GM12878 (cell line): ENCODE results near the gene MTHFD2. TPM values are rescaled to one million over a fixed set of nuclear protein-coding genes. Genes with fewer than 3 reads are reported as not detected.

Experiments
- ATAC-seq: fragments of 200-7000 bp; cut with Tn5 transposase; 3 replicates; pipeline ENCODE4 v1.9.1; 2020; ENCODE audit warnings: mild to moderate bottlenecking, moderate library complexity
- BruUV-seq: library from RNA; stranded (reverse); fragments of 400-500 nt; replicated peaks from 2 replicates; lab custom pipeline; 2021; lab: Mats Ljungman, UMichigan
- CTCF ChIA-PET: fragments of 300-600 bp; sonication (Branson Sonifier 250); formaldehyde crosslinking; extraction: SDS; loops from one replicate; lab custom pipeline; 2021; ENCODE audit warnings: inconsistent platforms; lab: Yijun Ruan, JAX
- POLR2A ChIA-PET: fragments of 350-600 bp; formaldehyde crosslinking; extraction: SDS; loops from one replicate; lab custom pipeline; 2021; ENCODE audit warnings: inconsistent platforms; lab: Charles Lee
- RAD21 ChIA-PET: fragments of 300-600 bp; sonication (Branson Sonifier 250); formaldehyde crosslinking; loops from one replicate; lab custom pipeline; 2023; ENCODE audit warnings: antibody characterized with exemption; ENCODE audit not compliant: unreplicated experiment; lab: Charles Lee
- SMC1A ChIA-PET: fragments of 300-600 bp; sonication (Branson Sonifier 250); formaldehyde crosslinking; loops from one replicate; lab custom pipeline; 2023; ENCODE audit not compliant: unreplicated experiment, uncharacterized antibody; lab: Charles Lee
- DNase-seq: peaks from one replicate; pipeline ENCODE4 v3.0.0-alpha.2; 2011; ENCODE audit warnings: low read depth, low spot score
- FAIRE-seq: peaks from 3 replicates; lab custom pipeline; 2011; peaks lifted over from hg19 to GRCh38; lab: Jason Lieb, UNC
- H2AFZ ChIP-seq: 2 replicates; pipeline ENCODE4 v1.6.0; 2011; ENCODE audit warnings: low read depth, low read length, control low read depth; ENCODE audit not compliant: control insufficient read depth
- H3K27ac ChIP-seq: 2 replicates; pipeline ENCODE4 v1.5.1; 2011; ENCODE audit warnings: control low read depth; ENCODE audit not compliant: control insufficient read depth, insufficient read depth
- H3K27me3 ChIP-seq, 2 experiments: replicated peaks in 1 of 2; 2 replicates each; pipeline versions ENCODE4 v1.6.0 to v1.6.1; 2011; ENCODE audit warnings: low read length in 1 of 2; ENCODE audit not compliant: control insufficient read depth in 2 of 2, insufficient read depth in 2 of 2
- H3K36me3 ChIP-seq, 2 experiments: 2 replicates each; pipeline ENCODE4 v1.5.1; 2011; ENCODE audit warnings: low read length in 1 of 2; ENCODE audit not compliant: control insufficient read depth in 2 of 2, insufficient read depth in 2 of 2
- H3K4me1 ChIP-seq: 2 replicates; pipeline ENCODE4 v1.6.1; 2011; ENCODE audit warnings: mild to moderate bottlenecking, low read length, moderate library complexity, mixed read lengths; ENCODE audit not compliant: control insufficient read depth, insufficient read depth
- H3K4me2 ChIP-seq: 2 replicates; pipeline ENCODE4 v1.6.0; 2011; ENCODE audit warnings: control low read depth; ENCODE audit not compliant: control insufficient read depth, insufficient read depth
- H3K4me3 ChIP-seq: fragments of 200-600 bp; sonication (generic); 2 replicates; pipeline ENCODE4 v1.5.1; 2016
- H3K79me2 ChIP-seq: 2 replicates; pipeline ENCODE4 v1.6.0; 2011; ENCODE audit warnings: low read length; ENCODE audit not compliant: control insufficient read depth, insufficient read depth
- H3K9ac ChIP-seq: 2 replicates; pipeline ENCODE4 v1.8.0; 2011; ENCODE audit warnings: low read length, control low read depth, mixed read lengths; ENCODE audit not compliant: control insufficient read depth, insufficient read depth
- H3K9me3 ChIP-seq: replicated peaks from 3 replicates; pipeline ENCODE4 v1.5.1; 2011; ENCODE audit warnings: mild to moderate bottlenecking, low read length; ENCODE audit not compliant: control insufficient read depth, insufficient read depth
- H4K20me1 ChIP-seq: 2 replicates; pipeline ENCODE4 v1.6.0; 2011; ENCODE audit not compliant: control insufficient read depth, insufficient read depth
- CBFB ChIP-seq: IDR thresholded peaks from 2 replicates; pipeline ENCODE4 v1.6.1; 2016; ENCODE audit warnings: antibody characterized with exemption, low read depth
- IRF4 ChIP-seq: IDR thresholded peaks from 2 replicates; pipeline ENCODE4 v1.6.1; 2011; ENCODE audit warnings: low read depth, low read length
- KDM1A ChIP-seq: fragments of 200-600 bp; sonication (generic); IDR thresholded peaks from 2 replicates; pipeline ENCODE4 v1.6.1; 2016; ENCODE audit warnings: borderline replicate concordance
- KLF5 ChIP-seq: fragments of 450-650 bp; IDR thresholded peaks from 2 replicates; pipeline ENCODE4 v1.6.1; 2014; ENCODE audit warnings: mild to moderate bottlenecking; ENCODE audit not compliant: partially characterized antibody
- MTA3 ChIP-seq: IDR thresholded peaks from 2 replicates; pipeline ENCODE4 v1.6.1; 2012; ENCODE audit warnings: low read length, inconsistent platforms, borderline replicate concordance
- POLR2AphosphoS2 ChIP-seq: IDR thresholded peaks from 2 replicates; pipeline ENCODE4 v1.6.1; 2011; ENCODE audit warnings: low read depth, mild to moderate bottlenecking, low read length, improper control_type of control experiment, moderate library complexity
- RBBP5 ChIP-seq: fragments of 200-600 bp; sonication (generic); conservative IDR thresholded peaks from 2 replicates; pipeline ENCODE4 v1.6.1; 2016
- TCF7 ChIP-seq: IDR thresholded peaks from 2 replicates; pipeline ENCODE4 v1.6.1; 2014; ENCODE audit warnings: antibody characterized with exemption, borderline replicate concordance
- YY1 ChIP-seq: IDR thresholded peaks from 2 replicates; pipeline ENCODE4 v1.6.1; 2011; ENCODE audit warnings: low read depth, mild to moderate bottlenecking, low read length
- WGBS: methylation state at CpG from one replicate; pipeline ENCODE4 v1.1.6; 2016; ENCODE audit warnings: low lambda C conversion rate; ENCODE audit not compliant: insufficient replicate concordance, insufficient coverage; ENCODE audit errors: missing lambda C conversion rate; 5-methylcytosine and 5-hydroxymethylcytosine counted together
- in situ Hi-C: fragments of 300-500 bp; cut with MboI; formaldehyde crosslinking; loops from 9 replicates; pipeline ENCODE4 v1.14.3; 2018; ENCODE audit warnings: mixed read lengths
- intact Hi-C: fragments of 100-400 bp; cut with micrococcal nuclease; formaldehyde crosslinking; loops from one replicate; pipeline ENCODE4 v1.14.2; 2022; ENCODE audit not compliant: unreplicated experiment
- polyA plus RNA-seq, 11 experiments: library from polyadenylated mRNA; depleted of rRNA in 4 of 11; unstranded in 6 of 11; stranded (reverse) in 5 of 11; fragments of >200 nt; fragmentation: Nextera tagmentation in 4 of 11; fragmentation: Illumina TruSeq in 1 of 11; extraction: Ambion mirVana in 4 of 11; extraction: Trizol in 1 of 11; gene quantifications; 1 replicate in 1 of 11; 2 replicates in 10 of 11; pipeline versions ENCODE4 v1.2.1 to v1.2.3, GENCODE V29; 2011 to 2016; ENCODE audit warnings: inconsistent platforms in 2 of 11, missing spikeins in 2 of 11, low read depth in 1 of 11
- total RNA-seq, 4 experiments: library from RNA; depleted of rRNA in 3 of 4; stranded (reverse); fragments of >200 nt in 3 of 4; fragmentation: Illumina TruSeq in 1 of 4; extraction: Trizol in 1 of 4; gene quantifications; 2 replicates each; pipeline versions ENCODE4 v1.2.1 to v1.2.3, GENCODE V29; 2013 to 2021
- TF ChIP-seq, protein P1 (sequence below): fragments of 450-650 bp; IDR thresholded peaks from 2 replicates; pipeline ENCODE4 v1.6.1; 2018; ENCODE audit warnings: mild to moderate bottlenecking, low read depth, moderate library complexity; ENCODE audit not compliant: partially characterized antibody
- TF ChIP-seq, protein P2 (sequence below): fragments of 450-650 bp; IDR thresholded peaks from 2 replicates; pipeline ENCODE4 v1.6.1; 2017; ENCODE audit warnings: mild to moderate bottlenecking, low read depth, inconsistent platforms; ENCODE audit not compliant: poor library complexity, severe bottlenecking

MTHFD2 gene
- total and polyA plus RNA-seq, 10 of the 15 experiments (the other 5 are each of a cell fraction or from before 2014, with no cell fraction given), result 128 to 292 (median 150) TPM

DNA sequence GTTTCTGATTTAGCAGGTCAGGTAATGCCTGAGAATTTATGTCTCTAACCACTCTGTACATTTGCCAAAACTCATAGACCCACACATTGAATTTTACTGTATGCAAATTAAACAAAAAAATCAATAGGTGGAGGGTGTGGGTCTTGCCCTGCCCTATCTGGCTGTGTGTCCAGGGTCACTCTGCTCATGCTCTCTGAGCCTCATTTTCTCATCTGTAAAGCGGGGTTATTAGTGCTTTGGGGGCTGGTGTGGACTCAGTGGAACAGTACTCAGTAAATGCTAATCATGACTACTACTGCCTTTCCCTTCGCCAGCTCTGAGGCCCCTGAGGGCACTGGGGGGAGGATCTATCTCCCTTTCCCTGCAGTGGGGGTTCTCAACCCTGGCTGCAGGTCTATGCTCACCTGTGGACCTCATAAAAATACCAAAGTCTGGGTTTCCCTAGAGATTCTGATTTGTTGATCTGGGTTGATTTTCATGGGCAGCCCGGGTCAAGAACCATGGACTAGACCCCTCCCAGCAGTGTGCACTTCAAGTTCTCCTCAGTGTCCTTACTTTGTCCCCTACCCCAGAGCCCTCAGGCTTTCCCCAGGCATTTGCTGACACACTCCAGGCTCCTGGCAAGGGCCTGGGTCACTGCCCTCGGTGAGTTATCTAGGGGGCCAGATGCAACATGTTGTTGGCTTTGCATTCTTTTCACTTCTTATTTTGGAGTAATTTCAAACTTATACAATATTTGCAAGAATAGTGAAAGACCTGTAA is 27.5 kb downstream of the MTHFD2 start:
- intact Hi-C loops (no loop called here), in situ Hi-C loops (no loop called here)
- BruUV-seq, result no TSS peak
- POLR2A ChIA-PET, result no interaction called here
- Histone ChIP-seq H3K4me1 (no peaks in the 10 kb centered on the region), H2AFZ (no peak overlapping the region), H3K4me2 (no peak overlapping the region), H3K36me3 (no peaks in the 10 kb centered on the region), H3K9me3 (no peaks in the 10 kb centered on the region), H3K4me3 (no peak overlapping the region), H3K27ac (no peak overlapping the region), H3K79me2 (no peaks in the 10 kb centered on the region), H3K27me3 (no peaks in the 10 kb centered on the region), H4K20me1 (no peaks in the 10 kb centered on the region), H3K9ac (no peak overlapping the region)
- 20% methylated on average over 4 of the region's 4 CpGs for WGBS
- DNase-seq, result no peak
- RAD21 ChIA-PET, result no interaction called here
- no peak for ATAC-seq
- no peak for FAIRE-seq
- SMC1A ChIA-PET, result interaction anchor here (0.6 kb wide), 1 partner anchor 630 kb away, joined by 3 read pairs; no protein-coding TSS in a partner anchor
- CTCF ChIA-PET, result interaction anchor here (3.2 kb wide), 1 partner anchor 24 kb away, joined by 9 read pairs; no protein-coding TSS in a partner anchor
- no peak for TF ChIP-seq RBBP5
- TF ChIP-seq KDM1A, result no peak
- TF ChIP-seq, protein P1, sequence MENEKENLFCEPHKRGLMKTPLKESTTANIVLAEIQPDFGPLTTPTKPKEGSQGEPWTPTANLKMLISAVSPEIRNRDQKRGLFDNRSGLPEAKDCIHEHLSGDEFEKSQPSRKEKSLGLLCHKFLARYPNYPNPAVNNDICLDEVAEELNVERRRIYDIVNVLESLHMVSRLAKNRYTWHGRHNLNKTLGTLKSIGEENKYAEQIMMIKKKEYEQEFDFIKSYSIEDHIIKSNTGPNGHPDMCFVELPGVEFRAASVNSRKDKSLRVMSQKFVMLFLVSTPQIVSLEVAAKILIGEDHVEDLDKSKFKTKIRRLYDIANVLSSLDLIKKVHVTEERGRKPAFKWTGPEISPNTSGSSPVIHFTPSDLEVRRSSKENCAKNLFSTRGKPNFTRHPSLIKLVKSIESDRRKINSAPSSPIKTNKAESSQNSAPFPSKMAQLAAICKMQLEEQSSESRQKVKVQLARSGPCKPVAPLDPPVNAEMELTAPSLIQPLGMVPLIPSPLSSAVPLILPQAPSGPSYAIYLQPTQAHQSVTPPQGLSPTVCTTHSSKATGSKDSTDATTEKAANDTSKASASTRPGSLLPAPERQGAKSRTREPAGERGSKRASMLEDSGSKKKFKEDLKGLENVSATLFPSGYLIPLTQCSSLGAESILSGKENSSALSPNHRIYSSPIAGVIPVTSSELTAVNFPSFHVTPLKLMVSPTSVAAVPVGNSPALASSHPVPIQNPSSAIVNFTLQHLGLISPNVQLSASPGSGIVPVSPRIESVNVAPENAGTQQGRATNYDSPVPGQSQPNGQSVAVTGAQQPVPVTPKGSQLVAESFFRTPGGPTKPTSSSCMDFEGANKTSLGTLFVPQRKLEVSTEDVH, result no peak
- no peak for TF ChIP-seq POLR2AphosphoS2
- TF ChIP-seq TCF7, result no peak
- TF ChIP-seq KLF5, result no peak
- TF ChIP-seq IRF4, result no peak
- TF ChIP-seq YY1, result no peak
- TF ChIP-seq MTA3, result no peak
- TF ChIP-seq, protein P2, sequence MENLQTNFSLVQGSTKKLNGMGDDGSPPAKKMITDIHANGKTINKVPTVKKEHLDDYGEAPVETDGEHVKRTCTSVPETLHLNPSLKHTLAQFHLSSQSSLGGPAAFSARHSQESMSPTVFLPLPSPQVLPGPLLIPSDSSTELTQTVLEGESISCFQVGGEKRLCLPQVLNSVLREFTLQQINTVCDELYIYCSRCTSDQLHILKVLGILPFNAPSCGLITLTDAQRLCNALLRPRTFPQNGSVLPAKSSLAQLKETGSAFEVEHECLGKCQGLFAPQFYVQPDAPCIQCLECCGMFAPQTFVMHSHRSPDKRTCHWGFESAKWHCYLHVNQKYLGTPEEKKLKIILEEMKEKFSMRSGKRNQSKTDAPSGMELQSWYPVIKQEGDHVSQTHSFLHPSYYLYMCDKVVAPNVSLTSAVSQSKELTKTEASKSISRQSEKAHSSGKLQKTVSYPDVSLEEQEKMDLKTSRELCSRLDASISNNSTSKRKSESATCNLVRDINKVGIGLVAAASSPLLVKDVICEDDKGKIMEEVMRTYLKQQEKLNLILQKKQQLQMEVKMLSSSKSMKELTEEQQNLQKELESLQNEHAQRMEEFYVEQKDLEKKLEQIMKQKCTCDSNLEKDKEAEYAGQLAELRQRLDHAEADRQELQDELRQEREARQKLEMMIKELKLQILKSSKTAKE, result no peak
- no peak for TF ChIP-seq CBFB
